MM.1S (cell line): ENCODE data around the gene CENPE.
A peak's percentile ranks its signal among the peaks of the same experiment; 100 is the strongest.

Experiments used
- DNase-seq: peaks from one replicate; pipeline ENCODE4 v3.0.0-alpha.2; 2015
- H2AFZ ChIP-seq: fragments of 300-600 bp; sonication (generic); 2 replicates; pipeline ENCODE4 v1.6.0; 2016; ENCODE audit warnings: antibody characterized with exemption, low read length
- H3F3A ChIP-seq: fragments of 300-600 bp; sonication (generic); 2 replicates; pipeline ENCODE4 v1.6.1; 2016; ENCODE audit warnings: mild to moderate bottlenecking, antibody characterized with exemption, low read length, moderate library complexity, mixed read lengths; ENCODE audit not compliant: insufficient read depth
- H3K27ac ChIP-seq: fragments of 300-600 bp; sonication (generic); 2 replicates; pipeline ENCODE4 v1.5.1; 2016; ENCODE audit warnings: mild to moderate bottlenecking, low read length
- H3K27me3 ChIP-seq: fragments of 300-600 bp; sonication (generic); replicated peaks from 2 replicates; pipeline ENCODE4 v1.6.0; 2016; ENCODE audit warnings: low read length; ENCODE audit not compliant: insufficient read depth
- H3K36me3 ChIP-seq: fragments of 300-600 bp; sonication (generic); replicated peaks from 2 replicates; pipeline ENCODE4 v1.6.1; 2016; ENCODE audit warnings: mild to moderate bottlenecking, low read length, mixed read lengths; ENCODE audit not compliant: insufficient read depth
- H3K4me1 ChIP-seq: fragments of 300-600 bp; sonication (generic); 2 replicates; pipeline ENCODE4 v1.6.1; 2016; ENCODE audit warnings: low read length, mixed read lengths
- H3K4me2 ChIP-seq: fragments of 300-600 bp; sonication (generic); 2 replicates; pipeline ENCODE4 v1.6.0; 2016; ENCODE audit warnings: low read depth, low read length
- H3K4me3 ChIP-seq: fragments of 300-600 bp; sonication (generic); 2 replicates; pipeline ENCODE4 v1.5.1; 2016; ENCODE audit warnings: low read length, mixed read lengths
- H3K79me2 ChIP-seq: fragments of 300-600 bp; sonication (generic); 2 replicates; pipeline ENCODE4 v1.6.1; 2016; ENCODE audit warnings: mixed run types, low read length, mixed read lengths
- H3K9ac ChIP-seq: fragments of 300-600 bp; sonication (generic); 2 replicates; pipeline ENCODE4 v1.6.1; 2016; ENCODE audit warnings: low read length, mixed read lengths
- H3K9me2 ChIP-seq: fragments of 300-600 bp; sonication (generic); replicated peaks from 2 replicates; pipeline ENCODE4 v1.6.1; 2016; ENCODE audit warnings: mild to moderate bottlenecking, low read length, mixed read lengths; ENCODE audit not compliant: insufficient read depth
- H3K9me3 ChIP-seq: fragments of 300-600 bp; sonication (generic); replicated peaks from 2 replicates; pipeline ENCODE4 v1.6.1; 2016; ENCODE audit warnings: mild to moderate bottlenecking, low read length, mixed read lengths; ENCODE audit not compliant: insufficient read depth
- H4K20me1 ChIP-seq: fragments of 300-600 bp; sonication (generic); 2 replicates; pipeline ENCODE4 v1.6.1; 2016; ENCODE audit warnings: mild to moderate bottlenecking, low read length, moderate library complexity, mixed read lengths; ENCODE audit not compliant: insufficient read depth
- CTCF ChIP-seq: fragments of 300-600 bp; sonication (generic); IDR thresholded peaks from 2 replicates; pipeline ENCODE4 v1.5.1; 2016; ENCODE audit warnings: antibody characterized with exemption, low read length, mixed read lengths
- EZH2 ChIP-seq: fragments of 300-600 bp; sonication (generic); optimal IDR thresholded peaks from 2 replicates; pipeline ENCODE3; 2017; ENCODE audit warnings: low read depth, mild to moderate bottlenecking, antibody characterized with exemption, low read length, mixed read lengths
- EZH2phosphoT487 ChIP-seq: fragments of 300-600 bp; sonication (generic); IDR thresholded peaks from 2 replicates; pipeline ENCODE4 v1.6.1; 2018; ENCODE audit warnings: antibody characterized with exemption, low read length

CENPE gene

GRCh38 chr4:103199009-103199408 lies 866 bp upstream of the CENPE start:
- Histone ChIP-seq H3K9ac (peak overlapping the region; percentile 84; the same call in 1 of the 2 replicates), H3K27ac (peak overlapping the region; percentile 48; the same call in 1 of the 2 replicates)

GRCh38 chr4:103197765-103198110 lies 405 bp downstream of the CENPE start:
- Histone ChIP-seq H3K9me2 (no peaks in the 10 kb centered on the region), H3F3A (no peaks in the 10 kb centered on the region), H3K36me3 (peaks cover 14% of the 10 kb centered on the region; the same call in 1 of the 2 replicates), H4K20me1 (no peaks in the 10 kb centered on the region), H3K27me3 (no peaks in the 10 kb centered on the region), H3K9me3 (no peaks in the 10 kb centered on the region), H3K4me2 (peak overlapping the region; percentile 87), H3K4me1 (peaks cover 10% of the 10 kb centered on the region; the same call in 1 of the 2 replicates), H3K27ac (peak overlapping the region; percentile 48; the same call in 1 of the 2 replicates), H3K9ac (peak overlapping the region; percentile 84), H2AFZ (peak overlapping the region; percentile 92), H3K79me2 (peaks cover 21% of the 10 kb centered on the region), H3K4me3 (peak overlapping the region; percentile 78)
- peak; percentile 10 for DNase-seq
- TF ChIP-seq EZH2phosphoT487, result no peak
- TF ChIP-seq EZH2, result no peak
- no peak for TF ChIP-seq CTCF

More at GRCh38 chr4:103199009-103199408, 866 bp upstream of the CENPE start:
- Histone ChIP-seq H3K4me1 (peaks cover 10% of the 10 kb centered on the region; the same call in 1 of the 2 replicates), H3K79me2 (peaks cover 21% of the 10 kb centered on the region), H4K20me1 (no peaks in the 10 kb centered on the region), H3K4me3 (peak overlapping the region; percentile 78), H3K4me2 (peak overlapping the region; percentile 87), H3K36me3 (peaks cover 6% of the 10 kb centered on the region; the same call in 1 of the 2 replicates), H3F3A (no peaks in the 10 kb centered on the region), H3K27me3 (no peaks in the 10 kb centered on the region), H3K9me3 (no peaks in the 10 kb centered on the region), H2AFZ (peak overlapping the region; percentile 92), H3K9me2 (no peaks in the 10 kb centered on the region)
- TF ChIP-seq EZH2 (no peak), CTCF (no peak)
- no peak for DNase-seq

GRCh38 chr4:103193457-103193856 lies 4.7 kb downstream of the CENPE start:
- Histone ChIP-seq H3K79me2 (peaks cover 21% of the 10 kb centered on the region), H2AFZ (no peak overlapping the region), H3K4me2 (no peak overlapping the region), H3F3A (no peaks in the 10 kb centered on the region), H3K36me3 (peaks cover 14% of the 10 kb centered on the region; the same call in 1 of the 2 replicates), H3K9ac (no peak overlapping the region), H3K4me3 (no peak overlapping the region), H3K4me1 (peaks cover 10% of the 10 kb centered on the region; the same call in 1 of the 2 replicates), H3K27ac (no peak overlapping the region), H3K27me3 (no peaks in the 10 kb centered on the region), H3K9me3 (no peaks in the 10 kb centered on the region), H3K9me2 (no peaks in the 10 kb centered on the region), H4K20me1 (no peaks in the 10 kb centered on the region)
- TF ChIP-seq EZH2phosphoT487 (no peak), EZH2 (no peak), CTCF (no peak)
- no peak for DNase-seq
